GM12878 (cell line): ENCODE results near the gene KIZ. TPM values are rescaled to one million over a fixed set of nuclear protein-coding genes. Genes with fewer than 3 reads are reported as not detected.

Experiments used
- ATAC-seq: fragments of 200-7000 bp; cut with Tn5 transposase; 3 replicates; pipeline ENCODE4 v1.9.1; 2020; ENCODE audit warnings: mild to moderate bottlenecking, moderate library complexity
- BruUV-seq: library from RNA; stranded (reverse); fragments of 400-500 nt; replicated peaks from 2 replicates; lab custom pipeline; 2021; lab: Mats Ljungman, UMichigan
- CTCF ChIA-PET: fragments of 300-600 bp; sonication (Branson Sonifier 250); formaldehyde crosslinking; extraction: SDS; loops from one replicate; lab custom pipeline; 2021; ENCODE audit warnings: inconsistent platforms; lab: Yijun Ruan, JAX
- POLR2A ChIA-PET: fragments of 350-600 bp; formaldehyde crosslinking; extraction: SDS; loops from one replicate; lab custom pipeline; 2021; ENCODE audit warnings: inconsistent platforms; lab: Charles Lee
- RAD21 ChIA-PET: fragments of 300-600 bp; sonication (Branson Sonifier 250); formaldehyde crosslinking; loops from one replicate; lab custom pipeline; 2023; ENCODE audit warnings: antibody characterized with exemption; ENCODE audit not compliant: unreplicated experiment; lab: Charles Lee
- SMC1A ChIA-PET: fragments of 300-600 bp; sonication (Branson Sonifier 250); formaldehyde crosslinking; loops from one replicate; lab custom pipeline; 2023; ENCODE audit not compliant: unreplicated experiment, uncharacterized antibody; lab: Charles Lee
- DNase-seq: peaks from one replicate; pipeline ENCODE4 v3.0.0-alpha.2; 2011; ENCODE audit warnings: low read depth, low spot score
- FAIRE-seq: peaks from 3 replicates; lab custom pipeline; 2011; peaks lifted over from hg19 to GRCh38; lab: Jason Lieb, UNC
- H2AFZ ChIP-seq: 2 replicates; pipeline ENCODE4 v1.6.0; 2011; ENCODE audit warnings: low read depth, low read length, control low read depth; ENCODE audit not compliant: control insufficient read depth
- H3K27ac ChIP-seq: 2 replicates; pipeline ENCODE4 v1.5.1; 2011; ENCODE audit warnings: control low read depth; ENCODE audit not compliant: control insufficient read depth, insufficient read depth
- H3K27me3 ChIP-seq, 2 experiments: replicated peaks in 1 of 2; 2 replicates each; pipeline versions ENCODE4 v1.6.0 to v1.6.1; 2011; ENCODE audit warnings: low read length in 1 of 2; ENCODE audit not compliant: control insufficient read depth in 2 of 2, insufficient read depth in 2 of 2
- H3K36me3 ChIP-seq, 2 experiments: 2 replicates each; pipeline ENCODE4 v1.5.1; 2011; ENCODE audit warnings: low read length in 1 of 2; ENCODE audit not compliant: control insufficient read depth in 2 of 2, insufficient read depth in 2 of 2
- H3K4me1 ChIP-seq: 2 replicates; pipeline ENCODE4 v1.6.1; 2011; ENCODE audit warnings: mild to moderate bottlenecking, low read length, moderate library complexity, mixed read lengths; ENCODE audit not compliant: control insufficient read depth, insufficient read depth
- H3K4me2 ChIP-seq: 2 replicates; pipeline ENCODE4 v1.6.0; 2011; ENCODE audit warnings: control low read depth; ENCODE audit not compliant: control insufficient read depth, insufficient read depth
- H3K4me3 ChIP-seq: fragments of 200-600 bp; sonication (generic); 2 replicates; pipeline ENCODE4 v1.5.1; 2016
- H3K79me2 ChIP-seq: 2 replicates; pipeline ENCODE4 v1.6.0; 2011; ENCODE audit warnings: low read length; ENCODE audit not compliant: control insufficient read depth, insufficient read depth
- H3K9ac ChIP-seq: 2 replicates; pipeline ENCODE4 v1.8.0; 2011; ENCODE audit warnings: low read length, control low read depth, mixed read lengths; ENCODE audit not compliant: control insufficient read depth, insufficient read depth
- H3K9me3 ChIP-seq: replicated peaks from 3 replicates; pipeline ENCODE4 v1.5.1; 2011; ENCODE audit warnings: mild to moderate bottlenecking, low read length; ENCODE audit not compliant: control insufficient read depth, insufficient read depth
- H4K20me1 ChIP-seq: 2 replicates; pipeline ENCODE4 v1.6.0; 2011; ENCODE audit not compliant: control insufficient read depth, insufficient read depth
- DPF2 ChIP-seq: fragments of 450-650 bp; IDR thresholded peaks from 2 replicates; pipeline ENCODE4 v1.6.1; 2017; ENCODE audit warnings: mild to moderate bottlenecking
- FOS ChIP-seq: IDR thresholded peaks from 3 replicates; pipeline ENCODE4 v1.6.1; 2011; ENCODE audit warnings: borderline replicate concordance; ENCODE audit not compliant: insufficient read length; ENCODE audit errors: extremely low read depth
- POLR2A ChIP-seq: IDR thresholded peaks from 2 replicates; pipeline ENCODE4 v1.6.1; 2011; ENCODE audit warnings: low read depth, mild to moderate bottlenecking, low read length
- RAD51 ChIP-seq: fragments of 450-650 bp; IDR thresholded peaks from 2 replicates; pipeline ENCODE4 v1.6.1; 2016; ENCODE audit warnings: moderate library complexity, mild to moderate bottlenecking, inconsistent platforms
- REST ChIP-seq: IDR thresholded peaks from 2 replicates; pipeline ENCODE4 v1.6.1; 2012; ENCODE audit warnings: mild to moderate bottlenecking, low read depth, low read length
- SMAD1 ChIP-seq: fragments of 450-650 bp; IDR thresholded peaks from 2 replicates; pipeline ENCODE4 v1.6.1; 2018; ENCODE audit warnings: mild to moderate bottlenecking, low read depth; ENCODE audit not compliant: partially characterized antibody
- ZNF274 ChIP-seq: IDR thresholded peaks from one replicate; pipeline ENCODE4 v1.8.0; 2011; ENCODE audit not compliant: insufficient read length, insufficient read depth
- WGBS: methylation state at CpG from one replicate; pipeline ENCODE4 v1.1.6; 2016; ENCODE audit warnings: low lambda C conversion rate; ENCODE audit not compliant: insufficient replicate concordance, insufficient coverage; ENCODE audit errors: missing lambda C conversion rate; 5-methylcytosine and 5-hydroxymethylcytosine counted together
- in situ Hi-C: fragments of 300-500 bp; cut with MboI; formaldehyde crosslinking; loops from 9 replicates; pipeline ENCODE4 v1.14.3; 2018; ENCODE audit warnings: mixed read lengths
- intact Hi-C: fragments of 100-400 bp; cut with micrococcal nuclease; formaldehyde crosslinking; loops from one replicate; pipeline ENCODE4 v1.14.2; 2022; ENCODE audit not compliant: unreplicated experiment
- polyA plus RNA-seq, 11 experiments: library from polyadenylated mRNA; depleted of rRNA in 4 of 11; unstranded in 6 of 11; stranded (reverse) in 5 of 11; fragments of >200 nt; fragmentation: Nextera tagmentation in 4 of 11; fragmentation: Illumina TruSeq in 1 of 11; extraction: Ambion mirVana in 4 of 11; extraction: Trizol in 1 of 11; gene quantifications; 1 replicate in 1 of 11; 2 replicates in 10 of 11; pipeline versions ENCODE4 v1.2.1 to v1.2.3, GENCODE V29; 2011 to 2016; ENCODE audit warnings: inconsistent platforms in 2 of 11, missing spikeins in 2 of 11, low read depth in 1 of 11
- total RNA-seq, 4 experiments: library from RNA; depleted of rRNA in 3 of 4; stranded (reverse); fragments of >200 nt in 3 of 4; fragmentation: Illumina TruSeq in 1 of 4; extraction: Trizol in 1 of 4; gene quantifications; 2 replicates each; pipeline versions ENCODE4 v1.2.1 to v1.2.3, GENCODE V29; 2013 to 2021
- TF ChIP-seq, protein P1 (sequence below): fragments of 450-650 bp; IDR thresholded peaks from 2 replicates; pipeline ENCODE4 v1.6.1; 2017; ENCODE audit warnings: antibody characterized with exemption, mild to moderate bottlenecking, moderate library complexity

The KIZ gene
- total and polyA plus RNA-seq, 10 of the 15 experiments (the other 5 are each of a cell fraction or from before 2014, with no cell fraction given): 2.7 to 11.0 (median 7.3) TPM

DNA sequence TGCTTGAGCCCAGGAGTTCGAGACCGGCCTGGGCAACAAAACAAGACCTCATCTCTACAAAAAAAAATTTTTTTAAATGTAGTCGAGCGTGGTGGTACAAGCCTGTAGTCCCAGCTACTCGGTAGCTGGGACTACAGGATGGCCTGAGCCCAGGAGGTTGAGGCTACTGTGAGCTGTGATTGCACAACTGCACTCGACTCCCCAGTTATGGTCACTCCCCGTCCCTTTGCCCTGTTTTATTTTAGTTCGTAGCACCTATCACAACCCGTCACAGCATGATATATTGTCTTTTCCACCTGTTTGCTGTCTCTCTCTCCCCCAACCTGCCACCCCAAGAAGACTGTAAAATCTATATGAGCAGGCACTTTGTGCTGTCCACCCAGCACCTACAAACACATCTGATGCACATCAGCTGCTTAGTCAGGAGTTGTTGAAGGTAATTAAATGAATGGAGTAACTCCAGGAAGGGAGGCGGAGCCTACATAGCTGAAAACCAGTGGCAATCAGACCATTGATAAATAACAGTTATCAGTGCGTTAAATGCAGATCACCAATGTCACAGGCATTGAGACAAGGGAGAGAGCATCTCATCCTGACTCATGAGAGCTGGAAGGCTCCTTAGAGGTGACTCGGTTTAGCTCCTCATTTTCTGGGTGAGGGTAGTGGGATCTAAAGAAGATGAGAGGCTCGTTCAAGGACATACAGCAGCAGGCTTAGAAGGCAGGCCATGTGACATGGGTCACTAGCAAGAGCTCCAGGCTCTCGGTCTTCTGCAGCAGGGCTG, 162.9 kb downstream of the KIZ start:
- no peak for ATAC-seq
- Histone ChIP-seq H4K20me1 (no peaks in the 10 kb centered on the region), H3K27me3 (no peaks in the 10 kb centered on the region), H3K4me1 (no peaks in the 10 kb centered on the region), H3K79me2 (no peaks in the 10 kb centered on the region), H3K9me3 (no peaks in the 10 kb centered on the region), H3K4me2 (no peak overlapping the region), H3K36me3 (no peaks in the 10 kb centered on the region), H3K9ac (no peak overlapping the region), H2AFZ (no peak overlapping the region), H3K4me3 (no peak overlapping the region), H3K27ac (no peak overlapping the region)
- WGBS: 47% methylated on average over 14 of the region's 14 CpGs
- no peak for FAIRE-seq
- SMC1A ChIA-PET: interaction anchor here (1.0 kb wide), 1 partner anchor 9 kb away, joined by 3 read pairs; no protein-coding TSS in a partner anchor
- RAD21 ChIA-PET: no interaction called here
- CTCF ChIA-PET: interaction anchor here (1.2 kb wide), 1 partner anchor 352 kb away, joined by 3 read pairs; no protein-coding TSS in a partner anchor
- DNase-seq: no peak
- no peak for TF ChIP-seq SMAD1
- TF ChIP-seq DPF2: no peak
- TF ChIP-seq RAD51: no peak
- TF ChIP-seq ZNF274: no peak
- TF ChIP-seq, protein P1, sequence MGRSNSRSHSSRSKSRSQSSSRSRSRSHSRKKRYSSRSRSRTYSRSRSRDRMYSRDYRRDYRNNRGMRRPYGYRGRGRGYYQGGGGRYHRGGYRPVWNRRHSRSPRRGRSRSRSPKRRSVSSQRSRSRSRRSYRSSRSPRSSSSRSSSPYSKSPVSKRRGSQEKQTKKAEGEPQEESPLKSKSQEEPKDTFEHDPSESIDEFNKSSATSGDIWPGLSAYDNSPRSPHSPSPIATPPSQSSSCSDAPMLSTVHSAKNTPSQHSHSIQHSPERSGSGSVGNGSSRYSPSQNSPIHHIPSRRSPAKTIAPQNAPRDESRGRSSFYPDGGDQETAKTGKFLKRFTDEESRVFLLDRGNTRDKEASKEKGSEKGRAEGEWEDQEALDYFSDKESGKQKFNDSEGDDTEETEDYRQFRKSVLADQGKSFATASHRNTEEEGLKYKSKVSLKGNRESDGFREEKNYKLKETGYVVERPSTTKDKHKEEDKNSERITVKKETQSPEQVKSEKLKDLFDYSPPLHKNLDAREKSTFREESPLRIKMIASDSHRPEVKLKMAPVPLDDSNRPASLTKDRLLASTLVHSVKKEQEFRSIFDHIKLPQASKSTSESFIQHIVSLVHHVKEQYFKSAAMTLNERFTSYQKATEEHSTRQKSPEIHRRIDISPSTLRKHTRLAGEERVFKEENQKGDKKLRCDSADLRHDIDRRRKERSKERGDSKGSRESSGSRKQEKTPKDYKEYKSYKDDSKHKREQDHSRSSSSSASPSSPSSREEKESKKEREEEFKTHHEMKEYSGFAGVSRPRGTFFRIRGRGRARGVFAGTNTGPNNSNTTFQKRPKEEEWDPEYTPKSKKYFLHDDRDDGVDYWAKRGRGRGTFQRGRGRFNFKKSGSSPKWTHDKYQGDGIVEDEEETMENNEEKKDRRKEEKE: no peak
- no peak for TF ChIP-seq POLR2A
- TF ChIP-seq REST: no peak
- no peak for TF ChIP-seq FOS
- in situ Hi-C loops (no loop called here), intact Hi-C loops (no loop called here)
- POLR2A ChIA-PET: no interaction called here
- no TSS peak for BruUV-seq
